Measurements from ENCODE around the gene GLB1L3.

- TF ChIP-seq CTCF (IDR thresholded peaks at IDR 0.05 in 2 of 3, conservative IDR thresholded peaks at IDR 0.05 in 1 of 3; ENCODE audit: borderline replicate concordance in 1 of 3, insufficient read depth in 1 of 3, low read depth in 2 of 3, low read length in 2 of 3) (no peak), SIN3A (IDR thresholded peaks at IDR 0.05; ENCODE audit: low read depth) (no peak), EZH2 (IDR thresholded peaks at IDR 0.05) (no peak), POLR2A (IDR thresholded peaks at IDR 0.05; ENCODE audit: borderline replicate concordance, extremely low read depth, insufficient read depth, insufficient read length) (no peak), TCF7L2 (IDR thresholded peaks at IDR 0.05; ENCODE audit: borderline replicate concordance, extremely low read depth, insufficient read depth, insufficient read length) (no peak), POLR2AphosphoS5 (IDR thresholded peaks at IDR 0.05; ENCODE audit: low read depth, low read length) (no peak), ZBTB33 (IDR thresholded peaks at IDR 0.05; ENCODE audit: extremely low read depth, insufficient replicate concordance, low read length) (no peak), ZNF274 (IDR thresholded peaks at IDR 0.05; ENCODE audit: low read depth, low read length) (no peak)
Measured at GRCh38 chr11:134355656-134356055, 79.5 kb downstream of the GLB1L3 start.
